GM12892 (cell line): ENCODE results near the gene DPH7.

Source experiments
- POLR2A ChIP-seq: IDR thresholded peaks from 2 replicates; pipeline ENCODE4 v1.6.1; 2011; ENCODE audit warnings: low read depth, low read length, control low read depth
- POLR2AphosphoS5 ChIP-seq: IDR thresholded peaks from 2 replicates; pipeline ENCODE4 v1.6.1; 2011; ENCODE audit warnings: low read depth, low read length, control low read depth
- TAF1 ChIP-seq: IDR thresholded peaks from 2 replicates; pipeline ENCODE4 v1.6.1; 2011; ENCODE audit warnings: low read depth, mild to moderate bottlenecking, control low read depth, low read length, borderline replicate concordance

DNA sequence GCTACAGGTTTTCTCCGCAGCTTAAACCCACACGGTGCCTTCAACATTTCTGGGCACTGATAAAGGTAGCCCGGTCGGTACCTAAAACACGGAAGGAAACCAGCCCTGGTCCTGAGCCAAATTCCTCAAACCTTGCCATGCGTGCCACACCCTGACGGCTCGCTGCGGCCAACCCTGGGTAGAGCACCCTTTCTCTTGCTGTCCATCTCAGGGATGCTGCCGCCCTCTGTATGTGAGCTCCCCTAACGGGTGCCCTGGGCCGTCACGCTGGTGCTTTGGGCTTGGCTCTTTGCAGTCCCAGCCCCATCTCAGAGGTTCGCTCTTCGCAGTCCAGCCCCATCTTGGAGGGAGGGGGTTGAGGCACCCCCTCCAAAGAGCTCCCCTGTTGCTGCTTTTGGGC lies 72.5 kb downstream of the DPH7 start:
- TF ChIP-seq POLR2AphosphoS5 (no peak), POLR2A (no peak), TAF1 (no peak)
